ENCODE measurements around the gene TMEM37. TPM values are rescaled to one million over a fixed set of nuclear protein-coding genes. Genes with fewer than 3 reads are reported as not detected.

The TMEM37 gene
- polyA plus RNA-seq, 1 of the 3 experiments (the other 2 are of a cell fraction) = 0.25 TPM

DNA sequence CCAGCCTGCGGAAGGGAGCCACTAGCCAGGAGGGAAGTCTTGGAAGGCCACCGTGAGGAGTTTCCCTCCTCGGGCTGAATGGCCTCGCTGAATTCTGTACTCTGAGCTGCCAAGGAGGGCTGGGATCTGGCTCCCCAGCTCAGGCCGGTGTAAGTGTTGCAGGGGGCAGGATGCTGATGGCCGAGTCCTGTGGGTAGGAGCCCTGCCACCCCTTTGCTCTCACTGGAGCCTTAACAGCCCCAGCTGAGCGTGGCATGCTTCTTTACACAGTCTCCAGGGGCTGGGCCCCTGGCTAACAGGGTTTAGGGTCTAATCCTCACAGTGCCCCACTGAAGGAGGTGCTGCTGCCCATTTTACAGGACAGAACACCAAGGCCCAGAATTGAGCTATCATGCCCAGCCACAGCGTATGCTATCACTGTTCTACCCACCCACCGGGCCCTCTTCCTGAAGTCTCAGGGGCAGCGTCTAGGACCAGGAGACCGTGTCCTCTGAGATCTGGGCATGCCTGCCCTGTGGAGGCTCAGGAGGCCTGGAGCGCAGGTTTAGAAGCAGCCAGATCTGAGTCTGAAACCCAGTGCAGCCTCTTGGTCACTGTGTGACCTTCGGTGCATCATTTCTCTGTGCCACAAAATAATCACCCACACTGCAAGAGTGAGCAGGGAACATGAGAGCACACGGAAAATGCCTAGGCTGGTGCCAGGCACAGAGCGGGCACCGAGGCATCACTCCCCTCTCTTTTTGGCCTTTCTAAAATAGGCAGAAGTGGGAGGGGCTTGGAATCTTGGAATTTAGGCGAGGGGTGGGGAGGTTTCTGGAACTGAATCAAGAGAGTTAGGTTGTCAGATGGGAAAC lies 42.9 kb downstream of the TMEM37 start:
- Histone ChIP-seq H3F3A (replicated peaks; ENCODE audit: insufficient read depth) (no peaks in the 10 kb centered on the region), H3K9me2 (no peaks in the 10 kb centered on the region), H4K20me1 (ENCODE audit: insufficient read depth) (no peaks in the 10 kb centered on the region), H3K4me3 (ENCODE audit: low read depth in 2 of 2, low read length in 1 of 2) (no peak overlapping the region), H2AFZ (ENCODE audit: low read depth) (no peak overlapping the region), H3K79me2 (ENCODE audit: insufficient read depth) (no peaks in the 10 kb centered on the region), H3K27me3 (ENCODE audit: insufficient read depth) (no peaks in the 10 kb centered on the region), H3K4me2 (no peak overlapping the region), H3K4me1 (ENCODE audit: control insufficient read depth in 1 of 2, insufficient read depth in 2 of 2, low read depth in 1 of 2, low read length in 1 of 2) (peaks cover 0 to 9% of the 10 kb centered on the region in 2 experiments; a peak in 1 of 4 replicates), H3K9ac (no peak overlapping the region), H3K36me3 (replicated peaks in 1 of 2; ENCODE audit: control insufficient read depth in 1 of 2, insufficient read depth in 2 of 2, low read length in 1 of 2) (no peaks in the 10 kb centered on the region), H3K9me3 (no peaks in the 10 kb centered on the region), H3K27ac (ENCODE audit: low read depth in 2 of 2, low read length in 1 of 2) (no peak overlapping the region)
- 73% methylated on average over 12 of the region's 17 CpGs for WGBS (ENCODE audit: low lambda C conversion rate)
- POLR2A ChIA-PET = no interaction called here
- DNase-seq = no peak
- TF ChIP-seq NRF1 (IDR thresholded peaks at IDR 0.05; ENCODE audit: low read depth, low read length) = no peak
- TF ChIP-seq, protein P1, sequence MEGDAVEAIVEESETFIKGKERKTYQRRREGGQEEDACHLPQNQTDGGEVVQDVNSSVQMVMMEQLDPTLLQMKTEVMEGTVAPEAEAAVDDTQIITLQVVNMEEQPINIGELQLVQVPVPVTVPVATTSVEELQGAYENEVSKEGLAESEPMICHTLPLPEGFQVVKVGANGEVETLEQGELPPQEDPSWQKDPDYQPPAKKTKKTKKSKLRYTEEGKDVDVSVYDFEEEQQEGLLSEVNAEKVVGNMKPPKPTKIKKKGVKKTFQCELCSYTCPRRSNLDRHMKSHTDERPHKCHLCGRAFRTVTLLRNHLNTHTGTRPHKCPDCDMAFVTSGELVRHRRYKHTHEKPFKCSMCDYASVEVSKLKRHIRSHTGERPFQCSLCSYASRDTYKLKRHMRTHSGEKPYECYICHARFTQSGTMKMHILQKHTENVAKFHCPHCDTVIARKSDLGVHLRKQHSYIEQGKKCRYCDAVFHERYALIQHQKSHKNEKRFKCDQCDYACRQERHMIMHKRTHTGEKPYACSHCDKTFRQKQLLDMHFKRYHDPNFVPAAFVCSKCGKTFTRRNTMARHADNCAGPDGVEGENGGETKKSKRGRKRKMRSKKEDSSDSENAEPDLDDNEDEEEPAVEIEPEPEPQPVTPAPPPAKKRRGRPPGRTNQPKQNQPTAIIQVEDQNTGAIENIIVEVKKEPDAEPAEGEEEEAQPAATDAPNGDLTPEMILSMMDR (IDR thresholded peaks at IDR 0.05) = no peak
- TF ChIP-seq, protein P2, sequence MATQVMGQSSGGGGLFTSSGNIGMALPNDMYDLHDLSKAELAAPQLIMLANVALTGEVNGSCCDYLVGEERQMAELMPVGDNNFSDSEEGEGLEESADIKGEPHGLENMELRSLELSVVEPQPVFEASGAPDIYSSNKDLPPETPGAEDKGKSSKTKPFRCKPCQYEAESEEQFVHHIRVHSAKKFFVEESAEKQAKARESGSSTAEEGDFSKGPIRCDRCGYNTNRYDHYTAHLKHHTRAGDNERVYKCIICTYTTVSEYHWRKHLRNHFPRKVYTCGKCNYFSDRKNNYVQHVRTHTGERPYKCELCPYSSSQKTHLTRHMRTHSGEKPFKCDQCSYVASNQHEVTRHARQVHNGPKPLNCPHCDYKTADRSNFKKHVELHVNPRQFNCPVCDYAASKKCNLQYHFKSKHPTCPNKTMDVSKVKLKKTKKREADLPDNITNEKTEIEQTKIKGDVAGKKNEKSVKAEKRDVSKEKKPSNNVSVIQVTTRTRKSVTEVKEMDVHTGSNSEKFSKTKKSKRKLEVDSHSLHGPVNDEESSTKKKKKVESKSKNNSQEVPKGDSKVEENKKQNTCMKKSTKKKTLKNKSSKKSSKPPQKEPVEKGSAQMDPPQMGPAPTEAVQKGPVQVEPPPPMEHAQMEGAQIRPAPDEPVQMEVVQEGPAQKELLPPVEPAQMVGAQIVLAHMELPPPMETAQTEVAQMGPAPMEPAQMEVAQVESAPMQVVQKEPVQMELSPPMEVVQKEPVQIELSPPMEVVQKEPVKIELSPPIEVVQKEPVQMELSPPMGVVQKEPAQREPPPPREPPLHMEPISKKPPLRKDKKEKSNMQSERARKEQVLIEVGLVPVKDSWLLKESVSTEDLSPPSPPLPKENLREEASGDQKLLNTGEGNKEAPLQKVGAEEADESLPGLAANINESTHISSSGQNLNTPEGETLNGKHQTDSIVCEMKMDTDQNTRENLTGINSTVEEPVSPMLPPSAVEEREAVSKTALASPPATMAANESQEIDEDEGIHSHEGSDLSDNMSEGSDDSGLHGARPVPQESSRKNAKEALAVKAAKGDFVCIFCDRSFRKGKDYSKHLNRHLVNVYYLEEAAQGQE (IDR thresholded peaks at IDR 0.05; ENCODE audit: low read depth, low read length) = no peak
- TF ChIP-seq RFX5 (IDR thresholded peaks at IDR 0.05; ENCODE audit: low read length) = no peak
- TF ChIP-seq, protein P3, sequence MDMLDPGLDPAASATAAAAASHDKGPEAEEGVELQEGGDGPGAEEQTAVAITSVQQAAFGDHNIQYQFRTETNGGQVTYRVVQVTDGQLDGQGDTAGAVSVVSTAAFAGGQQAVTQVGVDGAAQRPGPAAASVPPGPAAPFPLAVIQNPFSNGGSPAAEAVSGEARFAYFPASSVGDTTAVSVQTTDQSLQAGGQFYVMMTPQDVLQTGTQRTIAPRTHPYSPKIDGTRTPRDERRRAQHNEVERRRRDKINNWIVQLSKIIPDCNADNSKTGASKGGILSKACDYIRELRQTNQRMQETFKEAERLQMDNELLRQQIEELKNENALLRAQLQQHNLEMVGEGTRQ (IDR thresholded peaks at IDR 0.05; ENCODE audit: borderline replicate concordance, low read depth, low read length) = no peak
- TF ChIP-seq TAF1 (IDR thresholded peaks at IDR 0.05; ENCODE audit: borderline replicate concordance, low read depth, low read length) = no peak
- TF ChIP-seq, protein P4, sequence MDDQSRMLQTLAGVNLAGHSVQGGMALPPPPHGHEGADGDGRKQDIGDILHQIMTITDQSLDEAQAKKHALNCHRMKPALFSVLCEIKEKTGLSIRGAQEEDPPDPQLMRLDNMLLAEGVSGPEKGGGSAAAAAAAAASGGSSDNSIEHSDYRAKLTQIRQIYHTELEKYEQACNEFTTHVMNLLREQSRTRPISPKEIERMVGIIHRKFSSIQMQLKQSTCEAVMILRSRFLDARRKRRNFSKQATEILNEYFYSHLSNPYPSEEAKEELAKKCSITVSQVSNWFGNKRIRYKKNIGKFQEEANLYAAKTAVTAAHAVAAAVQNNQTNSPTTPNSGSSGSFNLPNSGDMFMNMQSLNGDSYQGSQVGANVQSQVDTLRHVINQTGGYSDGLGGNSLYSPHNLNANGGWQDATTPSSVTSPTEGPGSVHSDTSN (IDR thresholded peaks at IDR 0.05) = no peak
- CTCF ChIA-PET = interaction anchor here (1.0 to 4.0 kb wide), 10 partner anchors 8 to 177 kb away, joined by 4 to 95 read pairs (median 28); partner anchors contain the start of gene TMEM37

Data from SK-N-SH (cell line).